Measurements from ENCODE around the gene MICB.
A peak's percentile ranks its signal among the peaks of the same experiment; 100 is the strongest.
"Not testable (repeated sequence)": the region's sequence is repeated elsewhere in the genome, so short reads cannot be mapped to it uniquely, and the experiment has no call there.

MICB gene

GRCh38 chr6:31497531-31498476 is at the start of gene MICB:
MICB (plus strand) TSS chr6:31498145; CDS start chr6:31498194, 49 bp downstream.
- DNase-seq = peak; percentile 85

- DNase-seq = no peak
Observed at GRCh38 chr6:31450751-31451150, 47.2 kb upstream of the MICB start.

- DNase-seq = no peak
Observed at GRCh38 chr6:31452859-31453258, 45.1 kb upstream of the MICB start.

GRCh38 chr6:31453259-31453658 is 44.7 kb upstream of the MICB start:
- DNase-seq = no peak

GRCh38 chr6:31459864-31460263 is 38.1 kb upstream of the MICB start:
- not testable (repeated sequence) for DNase-seq

- DNase-seq = no peak
Observed at GRCh38 chr6:31460361-31461025, 37.5 kb upstream of the MICB start.

GRCh38 chr6:31462026-31462963 is 35.6 kb upstream of the MICB start:
- no peak for DNase-seq

GRCh38 chr6:31462964-31463870 is 34.7 kb upstream of the MICB start:
- DNase-seq = peak; percentile 81

- no peak for DNase-seq
Observed at GRCh38 chr6:31464252-31465184, 33.4 kb upstream of the MICB start.

- no peak for DNase-seq
Observed at GRCh38 chr6:31465185-31465536, 32.8 kb upstream of the MICB start.

GRCh38 chr6:31465718-31466117 is 32.2 kb upstream of the MICB start:
- peak; percentile 52 for DNase-seq

- no peak for DNase-seq
Observed at GRCh38 chr6:31466466-31466865, 31.5 kb upstream of the MICB start.

- no peak for DNase-seq
Observed at GRCh38 chr6:31467151-31467550, 30.8 kb upstream of the MICB start.

GRCh38 chr6:31468311-31468710 is 29.6 kb upstream of the MICB start:
- no peak for DNase-seq

- no peak for DNase-seq
Observed at GRCh38 chr6:31470801-31471200, 27.1 kb upstream of the MICB start.

- DNase-seq = no peak
Observed at GRCh38 chr6:31471711-31472110, 26.2 kb upstream of the MICB start.

- DNase-seq = no peak
Observed at GRCh38 chr6:31472259-31472658, 25.7 kb upstream of the MICB start.

GRCh38 chr6:31473244-31473643 is 24.7 kb upstream of the MICB start:
- no peak for DNase-seq

GRCh38 chr6:31473780-31474761 is 23.9 kb upstream of the MICB start:
- peak; percentile 92 for DNase-seq
